ENCODE data around the gene DPP8.

- TF ChIP-seq REST (IDR thresholded peaks at IDR 0.05) (no peak), CTCF (IDR thresholded peaks at IDR 0.05) (no peak), CBX2 (IDR thresholded peaks at IDR 0.05; ENCODE audit: borderline replicate concordance, low read depth) (no peak), RCOR1 (IDR thresholded peaks at IDR 0.05; ENCODE audit: low read depth, low read length) (no peak), POLR2A (IDR thresholded peaks at IDR 0.05; ENCODE audit: low read length) (no peak), HOXB13 (CRISPR knock-in tag; IDR thresholded peaks at IDR 0.05; ENCODE audit: low read depth) (no peak)
Observed at GRCh38 chr15:65476903-65477302, 40.6 kb downstream of the DPP8 start.

Data from A549 (cell line).